ENCODE data around the gene PLCH1. TPM values are rescaled to one million over a fixed set of nuclear protein-coding genes. Genes with fewer than 3 reads are reported as not detected.
"Not testable (repeated sequence)": the region's sequence is repeated elsewhere in the genome, so short reads cannot be mapped to it uniquely, and the experiment has no call there.

Gene PLCH1
- polyA plus RNA-seq, 1 donor (not counting 4 experiments of a cell fraction or from before 2014, with no cell fraction given), result 0.05 TPM

DNA sequence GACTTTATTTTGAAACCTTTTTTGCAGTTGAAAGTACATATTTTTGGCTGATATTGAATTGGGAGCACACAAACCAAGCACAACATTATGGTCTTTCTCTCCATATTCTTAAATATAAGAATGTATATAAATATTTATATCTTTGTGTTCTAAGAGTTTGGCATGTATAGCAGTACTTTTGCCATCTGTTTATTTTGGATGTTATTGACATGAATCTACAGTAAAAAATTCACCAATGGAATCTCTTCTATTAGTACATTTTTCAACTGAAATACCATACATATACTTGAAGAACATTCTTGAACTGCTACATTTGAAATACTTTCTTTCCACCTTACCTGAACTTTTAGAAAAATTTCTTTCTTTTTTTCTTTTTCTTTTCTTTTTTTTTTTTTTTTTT, 342.2 kb downstream of the PLCH1 start:
- Histone ChIP-seq H3K79me2 (ENCODE audit: control insufficient read depth, insufficient read depth, low read length) (no peaks in the 10 kb centered on the region), H3K4me2 (ENCODE audit: control insufficient read depth, extremely low read depth, insufficient read depth, low read depth, low read length) (no peak overlapping the region), H3K27ac (ENCODE audit: control insufficient read depth, insufficient read depth, low read length) (no peak overlapping the region), H3K9ac (ENCODE audit: control insufficient read depth, extremely low read depth, insufficient read depth, low read length) (no peak overlapping the region), H3K4me3 (ENCODE audit: control insufficient read depth in 2 of 3, extremely low read depth in 1 of 3, insufficient read depth in 2 of 3, low read depth in 1 of 3, low read length in 3 of 3) (no peak overlapping the region), H3K4me1 (ENCODE audit: control insufficient read depth, extremely low read depth, insufficient read depth, low read length) (no peaks in the 10 kb centered on the region), H3K9me1 (ENCODE audit: control insufficient read depth, extremely low read depth, insufficient read depth, low read length) (no peaks in the 10 kb centered on the region), H4K20me1 (ENCODE audit: control insufficient read depth, extremely low read depth, insufficient read depth, low read length) (no peaks in the 10 kb centered on the region), H3K36me3 (ENCODE audit: control insufficient read depth in 2 of 2, extremely low read depth in 1 of 2, insufficient read depth in 2 of 2, low read length in 2 of 2) (no peaks in the 10 kb centered on the region), H2AFZ (ENCODE audit: control insufficient read depth, low read length) (no peak overlapping the region), H3K9me3 (ENCODE audit: control insufficient read depth, low read depth, low read length) (no peaks in the 10 kb centered on the region), H3K27me3 (ENCODE audit: control insufficient read depth, extremely low read depth, insufficient read depth, low read length) (no peaks in the 10 kb centered on the region)
- dilution Hi-C loops (cut with MboI; ENCODE audit: extremely low pct_ligation_motif_present, low sequenced_read_pairs), result no loop called here
- no peak for FAIRE-seq
- TF ChIP-seq EZH2 (IDR thresholded peaks at IDR 0.05; ENCODE audit: low read length), result no peak
- TF ChIP-seq, protein P1, sequence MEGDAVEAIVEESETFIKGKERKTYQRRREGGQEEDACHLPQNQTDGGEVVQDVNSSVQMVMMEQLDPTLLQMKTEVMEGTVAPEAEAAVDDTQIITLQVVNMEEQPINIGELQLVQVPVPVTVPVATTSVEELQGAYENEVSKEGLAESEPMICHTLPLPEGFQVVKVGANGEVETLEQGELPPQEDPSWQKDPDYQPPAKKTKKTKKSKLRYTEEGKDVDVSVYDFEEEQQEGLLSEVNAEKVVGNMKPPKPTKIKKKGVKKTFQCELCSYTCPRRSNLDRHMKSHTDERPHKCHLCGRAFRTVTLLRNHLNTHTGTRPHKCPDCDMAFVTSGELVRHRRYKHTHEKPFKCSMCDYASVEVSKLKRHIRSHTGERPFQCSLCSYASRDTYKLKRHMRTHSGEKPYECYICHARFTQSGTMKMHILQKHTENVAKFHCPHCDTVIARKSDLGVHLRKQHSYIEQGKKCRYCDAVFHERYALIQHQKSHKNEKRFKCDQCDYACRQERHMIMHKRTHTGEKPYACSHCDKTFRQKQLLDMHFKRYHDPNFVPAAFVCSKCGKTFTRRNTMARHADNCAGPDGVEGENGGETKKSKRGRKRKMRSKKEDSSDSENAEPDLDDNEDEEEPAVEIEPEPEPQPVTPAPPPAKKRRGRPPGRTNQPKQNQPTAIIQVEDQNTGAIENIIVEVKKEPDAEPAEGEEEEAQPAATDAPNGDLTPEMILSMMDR (optimal IDR thresholded peaks at IDR 0.05 in 1 of 3, IDR thresholded peaks at IDR 0.05 in 1 of 3, conservative IDR thresholded peaks at IDR 0.05 in 1 of 3; ENCODE audit: extremely low read depth in 1 of 3, insufficient read depth in 2 of 3, low read length in 3 of 3), result no peak
- DNase-seq (ENCODE audit: low read depth, low spot score), result no peak

DNA sequence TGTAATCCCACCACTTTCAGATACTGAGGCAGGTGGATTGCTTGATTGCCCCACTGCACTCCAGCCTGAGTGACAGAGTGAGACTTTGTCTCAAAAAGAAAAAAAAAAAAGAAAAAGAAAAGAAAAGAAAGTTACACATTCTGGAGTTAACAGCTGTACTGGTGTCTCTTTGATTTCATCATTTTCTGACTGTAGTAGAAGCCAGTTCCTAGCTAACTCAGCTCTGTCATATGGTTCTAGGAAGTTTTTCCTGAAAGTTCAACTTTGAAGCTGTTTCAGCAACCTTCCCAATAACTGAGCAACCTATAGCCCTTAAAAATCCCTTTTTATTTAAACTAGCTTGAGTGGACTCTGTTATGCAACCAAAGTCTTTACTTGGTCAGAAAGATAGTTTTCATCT, 346.8 kb downstream of the PLCH1 start:
- no peaks in the 10 kb centered on the region for H3K9me3 ChIP-seq (ENCODE audit: control insufficient read depth, low read depth, low read length)
- DNase-seq (ENCODE audit: low read depth, low spot score) (no peak), FAIRE-seq (no peak)
- H3K79me2 ChIP-seq (ENCODE audit: control insufficient read depth, insufficient read depth, low read length), result no peaks in the 10 kb centered on the region
- H3K9ac ChIP-seq (ENCODE audit: control insufficient read depth, extremely low read depth, insufficient read depth, low read length), result no peak overlapping the region
- no peaks in the 10 kb centered on the region for H3K36me3 ChIP-seq (ENCODE audit: control insufficient read depth in 2 of 2, extremely low read depth in 1 of 2, insufficient read depth in 2 of 2, low read length in 2 of 2)
- dilution Hi-C loops (cut with MboI; ENCODE audit: extremely low pct_ligation_motif_present, low sequenced_read_pairs), result loop anchor here (25.0 kb wide), 1 partner anchor 314 kb away; no protein-coding TSS in a partner anchor
- TF ChIP-seq EZH2 (IDR thresholded peaks at IDR 0.05; ENCODE audit: low read length), result no peak
- TF ChIP-seq, protein P1 (optimal IDR thresholded peaks at IDR 0.05 in 1 of 3, IDR thresholded peaks at IDR 0.05 in 1 of 3, conservative IDR thresholded peaks at IDR 0.05 in 1 of 3; ENCODE audit: extremely low read depth in 1 of 3, insufficient read depth in 2 of 3, low read length in 3 of 3), result no peak
- H2AFZ ChIP-seq (ENCODE audit: control insufficient read depth, low read length), result no peak overlapping the region
- H3K27me3 ChIP-seq (ENCODE audit: control insufficient read depth, extremely low read depth, insufficient read depth, low read length), result no peaks in the 10 kb centered on the region
- H4K20me1 ChIP-seq (ENCODE audit: control insufficient read depth, extremely low read depth, insufficient read depth, low read length), result no peaks in the 10 kb centered on the region
- H3K9me1 ChIP-seq (ENCODE audit: control insufficient read depth, extremely low read depth, insufficient read depth, low read length), result no peaks in the 10 kb centered on the region
- H3K27ac ChIP-seq (ENCODE audit: control insufficient read depth, insufficient read depth, low read length), result no peak overlapping the region
- H3K4me1 ChIP-seq (ENCODE audit: control insufficient read depth, extremely low read depth, insufficient read depth, low read length), result no peaks in the 10 kb centered on the region
- no peak overlapping the region for H3K4me3 ChIP-seq (ENCODE audit: control insufficient read depth in 2 of 3, extremely low read depth in 1 of 3, insufficient read depth in 2 of 3, low read depth in 1 of 3, low read length in 3 of 3)
- H3K4me2 ChIP-seq (ENCODE audit: control insufficient read depth, extremely low read depth, insufficient read depth, low read depth, low read length), result no peak overlapping the region

DNA sequence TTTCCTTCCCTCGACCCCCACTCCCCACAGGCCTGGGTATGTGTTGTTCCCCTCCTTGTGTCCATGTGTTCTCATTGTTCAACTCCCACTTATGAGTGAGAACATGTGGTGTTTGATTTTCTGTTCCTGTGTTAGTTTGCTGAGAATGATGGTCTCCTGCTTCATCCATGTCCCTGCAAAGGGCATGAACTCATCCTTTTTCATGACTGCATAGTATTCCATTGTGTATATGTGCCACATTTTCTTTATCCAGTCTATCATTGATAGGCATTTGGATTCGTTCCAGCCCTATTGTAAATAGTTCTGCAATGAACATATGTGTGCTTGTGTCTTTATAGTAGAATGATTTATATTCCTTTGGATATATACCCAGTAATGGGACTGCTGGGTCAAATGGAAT, 350.0 kb downstream of the PLCH1 start:
- DNase-seq (ENCODE audit: low read depth, low spot score); H3K79me2 ChIP-seq (ENCODE audit: control insufficient read depth, insufficient read depth, low read length); H3K4me2 ChIP-seq (ENCODE audit: control insufficient read depth, extremely low read depth, insufficient read depth, low read depth, low read length); H3K4me3 ChIP-seq (ENCODE audit: control insufficient read depth in 2 of 3, extremely low read depth in 1 of 3, insufficient read depth in 2 of 3, low read depth in 1 of 3, low read length in 3 of 3); H2AFZ ChIP-seq (ENCODE audit: control insufficient read depth, low read length); H3K36me3 ChIP-seq (ENCODE audit: control insufficient read depth in 2 of 2, extremely low read depth in 1 of 2, insufficient read depth in 2 of 2, low read length in 2 of 2); H3K27me3 ChIP-seq (ENCODE audit: control insufficient read depth, extremely low read depth, insufficient read depth, low read length); H3K9ac ChIP-seq (ENCODE audit: control insufficient read depth, extremely low read depth, insufficient read depth, low read length); H3K9me3 ChIP-seq (ENCODE audit: control insufficient read depth, low read depth, low read length); H3K9me1 ChIP-seq (ENCODE audit: control insufficient read depth, extremely low read depth, insufficient read depth, low read length); H4K20me1 ChIP-seq (ENCODE audit: control insufficient read depth, extremely low read depth, insufficient read depth, low read length); FAIRE-seq; H3K27ac ChIP-seq (ENCODE audit: control insufficient read depth, insufficient read depth, low read length): not testable (repeated sequence)
- H3K4me1 ChIP-seq (ENCODE audit: control insufficient read depth, extremely low read depth, insufficient read depth, low read length), result peaks cover 12% of the 10 kb centered on the region
- dilution Hi-C loops (cut with MboI; ENCODE audit: extremely low pct_ligation_motif_present, low sequenced_read_pairs), result loop anchor here (25.0 kb wide), 1 partner anchor 317 kb away; no protein-coding TSS in a partner anchor
